ENCODE data around the gene TAF3. TPM values are rescaled to one million over a fixed set of nuclear protein-coding genes. Genes with fewer than 3 reads are reported as not detected.

Gene TAF3
- total and polyA plus RNA-seq, 11 donors = 5.7 to 14.0 (median 10.3) TPM

DNA sequence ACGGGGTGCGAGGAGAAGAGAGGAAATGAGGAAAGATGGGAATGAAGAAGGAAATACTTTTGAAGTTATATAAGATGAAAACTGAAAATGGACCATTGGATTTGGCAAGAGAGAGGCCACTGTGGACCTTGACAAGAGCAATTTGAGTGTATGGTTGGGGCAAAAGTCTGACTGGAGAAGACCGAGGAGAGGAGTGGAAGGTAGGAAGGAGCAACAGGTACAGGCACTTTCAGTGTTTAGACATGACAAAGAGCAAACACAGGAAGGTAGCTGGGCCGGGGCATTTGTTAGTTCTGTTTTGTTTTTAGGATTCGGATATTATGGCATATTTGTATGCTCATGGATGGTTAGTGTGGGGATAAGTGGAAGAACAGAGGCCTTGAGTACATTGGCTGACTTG is 99.4 kb downstream of the TAF3 start:
- Histone ChIP-seq H3K27me3 (no peaks in the 10 kb centered on the region), H3K4me3 (no peak overlapping the region), H3K9me3 (no peaks in the 10 kb centered on the region), H3K27ac (no peak overlapping the region), H3K36me3 (no peaks in the 10 kb centered on the region), H3K4me1 (peaks cover 0 to 10% (median 3%) of the 10 kb centered on the region in 12 donors)
- intact Hi-C loops (cut with DNase I) = no loop called here
- DNase-seq (no peak), ATAC-seq (no peak)
- WGBS, 4 donors = 96 to 99% (median 97%) methylated on average over 5 of the region's 5 CpGs
- TF ChIP-seq POLR2A (IDR thresholded peaks at IDR 0.05) = no peak
- TF ChIP-seq, protein P1, sequence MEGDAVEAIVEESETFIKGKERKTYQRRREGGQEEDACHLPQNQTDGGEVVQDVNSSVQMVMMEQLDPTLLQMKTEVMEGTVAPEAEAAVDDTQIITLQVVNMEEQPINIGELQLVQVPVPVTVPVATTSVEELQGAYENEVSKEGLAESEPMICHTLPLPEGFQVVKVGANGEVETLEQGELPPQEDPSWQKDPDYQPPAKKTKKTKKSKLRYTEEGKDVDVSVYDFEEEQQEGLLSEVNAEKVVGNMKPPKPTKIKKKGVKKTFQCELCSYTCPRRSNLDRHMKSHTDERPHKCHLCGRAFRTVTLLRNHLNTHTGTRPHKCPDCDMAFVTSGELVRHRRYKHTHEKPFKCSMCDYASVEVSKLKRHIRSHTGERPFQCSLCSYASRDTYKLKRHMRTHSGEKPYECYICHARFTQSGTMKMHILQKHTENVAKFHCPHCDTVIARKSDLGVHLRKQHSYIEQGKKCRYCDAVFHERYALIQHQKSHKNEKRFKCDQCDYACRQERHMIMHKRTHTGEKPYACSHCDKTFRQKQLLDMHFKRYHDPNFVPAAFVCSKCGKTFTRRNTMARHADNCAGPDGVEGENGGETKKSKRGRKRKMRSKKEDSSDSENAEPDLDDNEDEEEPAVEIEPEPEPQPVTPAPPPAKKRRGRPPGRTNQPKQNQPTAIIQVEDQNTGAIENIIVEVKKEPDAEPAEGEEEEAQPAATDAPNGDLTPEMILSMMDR (IDR thresholded peaks at IDR 0.05) = no peak

DNA sequence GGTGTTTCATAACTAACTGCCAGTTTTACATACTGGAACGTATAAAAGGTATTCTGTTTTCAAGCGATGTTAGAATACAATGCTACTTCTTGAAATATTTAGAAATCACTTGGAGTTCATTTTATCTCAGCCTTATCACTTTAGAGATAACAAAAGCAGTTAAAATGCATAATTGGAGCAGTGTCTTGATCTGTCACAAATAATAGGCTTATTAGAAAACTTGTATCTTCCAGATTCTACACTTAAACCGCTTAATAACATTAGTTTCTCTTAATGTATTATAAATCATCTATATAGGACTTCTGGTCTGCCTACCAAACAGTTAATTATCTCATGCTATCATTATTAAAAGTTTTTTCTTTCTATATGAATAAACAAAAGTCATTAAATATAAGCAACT is 104.4 kb downstream of the TAF3 start:
- intact Hi-C loops (cut with DNase I) = no loop called here
- no peak for DNase-seq
- H3K4me3 ChIP-seq = no peak overlapping the region
- no peaks in the 10 kb centered on the region for H3K9me3 ChIP-seq
- no peaks in the 10 kb centered on the region for H3K27me3 ChIP-seq
- no peak overlapping the region for H3K27ac ChIP-seq
- no peaks in the 10 kb centered on the region for H3K4me1 ChIP-seq
- no peaks in the 10 kb centered on the region for H3K36me3 ChIP-seq
- 94 to 97% (median 96%) methylated on average over 3 of the region's 3 CpGs for WGBS, 4 donors
- no peak for ATAC-seq
- TF ChIP-seq, protein P1 (IDR thresholded peaks at IDR 0.05) = no peak
- no peak for TF ChIP-seq POLR2A (IDR thresholded peaks at IDR 0.05)

DNA sequence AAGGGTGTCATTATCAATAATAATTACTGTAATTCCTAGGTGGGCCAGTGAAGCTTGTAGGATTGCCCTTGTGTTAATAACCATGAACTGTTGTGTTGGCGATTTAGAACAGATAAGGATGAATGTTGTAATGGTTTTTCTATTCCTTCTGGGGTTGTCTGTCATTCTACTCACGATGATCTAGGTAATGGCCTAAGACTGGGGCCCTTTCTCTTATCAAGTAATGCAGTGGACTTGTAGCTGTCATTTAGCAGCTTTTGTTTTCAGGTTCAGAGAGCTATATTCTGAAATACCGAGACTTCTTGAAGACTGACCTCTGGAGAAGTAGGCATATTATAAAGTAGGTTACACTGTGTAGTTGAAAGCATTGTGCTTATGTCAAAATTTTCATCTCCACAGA is 110.2 kb downstream of the TAF3 start:
- 82 to 87% (median 85%) methylated on average over 3 of the region's 3 CpGs for WGBS, 4 donors
- intact Hi-C loops (cut with DNase I) = no loop called here
- no peak for ATAC-seq

DNA sequence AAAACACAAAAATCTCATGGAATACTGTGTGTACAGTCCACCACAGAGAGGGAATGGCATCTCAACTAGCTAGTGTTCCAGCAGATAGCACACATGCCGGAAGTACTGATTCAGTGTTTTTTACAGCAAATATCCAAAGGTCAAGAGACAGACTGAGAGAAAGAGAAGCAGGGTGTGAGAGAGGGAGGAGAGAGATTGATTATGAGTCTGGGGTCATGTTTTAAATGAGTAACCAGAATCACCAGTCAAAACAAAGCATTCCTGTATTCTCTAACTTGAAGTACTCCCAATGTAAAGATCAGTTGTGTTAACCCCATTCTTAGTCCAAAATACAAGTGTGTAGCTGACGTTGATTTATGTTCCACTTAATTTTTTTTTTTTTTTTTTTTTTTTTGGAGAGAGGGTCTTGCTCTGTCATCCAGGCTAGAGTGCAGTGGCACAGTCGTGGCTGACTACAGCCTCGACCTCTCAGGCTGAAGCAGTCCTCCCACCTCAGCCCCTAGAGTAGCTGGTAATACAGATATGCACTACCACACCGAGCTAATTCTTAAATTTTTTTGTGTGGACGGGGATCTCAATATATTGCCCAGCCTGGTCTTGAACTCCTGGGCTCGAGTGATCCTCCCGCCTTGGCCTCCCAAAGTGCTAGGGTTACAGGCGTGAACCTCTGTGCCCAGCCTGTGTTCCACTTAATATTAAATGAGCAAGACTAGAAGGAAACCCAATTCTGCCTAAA is 114.2 kb downstream of the TAF3 start:
- intact Hi-C loops (cut with DNase I) = no loop called here
- peaks cover 0 to 11% (median 0%) of the 10 kb centered on the region in 12 donors for H3K9me3 ChIP-seq
- no peak for DNase-seq
- TF ChIP-seq, protein P1 (IDR thresholded peaks at IDR 0.05) = no peak
- no peak for TF ChIP-seq POLR2A (IDR thresholded peaks at IDR 0.05)
- no peak for ATAC-seq
- H3K4me1 ChIP-seq = peaks cover 0 to 9% (median 0%) of the 10 kb centered on the region in 12 donors
- WGBS, 4 donors = 83 to 89% (median 88%) methylated on average over 9 of the region's 9 CpGs
- H3K27ac ChIP-seq = no peak overlapping the region
- H3K4me3 ChIP-seq = no peak overlapping the region
- H3K27me3 ChIP-seq = no peaks in the 10 kb centered on the region
- H3K36me3 ChIP-seq = no peaks in the 10 kb centered on the region

More for the DNA sequence above, 110.2 kb downstream of the TAF3 start:
- peaks cover 0 to 9% (median 0%) of the 10 kb centered on the region in 12 donors for H3K4me1 ChIP-seq
- no peaks in the 10 kb centered on the region for H3K27me3 ChIP-seq
- H3K27ac ChIP-seq = no peak overlapping the region
- DNase-seq = no peak
- no peaks in the 10 kb centered on the region for H3K36me3 ChIP-seq
- no peaks in the 10 kb centered on the region for H3K9me3 ChIP-seq
- no peak overlapping the region for H3K4me3 ChIP-seq
- TF ChIP-seq POLR2A (IDR thresholded peaks at IDR 0.05) = no peak
- TF ChIP-seq, protein P1 (IDR thresholded peaks at IDR 0.05) = no peak
